HepG2 (cell line): ENCODE data around the gene STRN3. TPM values are rescaled to one million over a fixed set of nuclear protein-coding genes. Genes with fewer than 3 reads are reported as not detected.

Source experiments
- ETV5 ChIP-seq: IDR thresholded peaks from 2 replicates; pipeline ENCODE4 v1.6.1; 2018; ENCODE audit warnings: missing biosample characterization, missing genetic modification reagents, inconsistent platforms, borderline replicate concordance
- FOXA3 ChIP-seq: IDR thresholded peaks from 2 replicates; pipeline ENCODE4 v1.6.1; 2016; ENCODE audit warnings: missing genetic modification reagents, missing compliant biosample characterization
- HNF1B ChIP-seq: sonication (generic); formaldehyde crosslinking; IDR thresholded peaks from 2 replicates; pipeline ENCODE4 v1.5.1; 2020; ENCODE audit warnings: mild to moderate bottlenecking, moderate library complexity, missing genetic modification reagents
- HNF4A ChIP-seq: sonication (generic); formaldehyde crosslinking; IDR thresholded peaks from 2 replicates; pipeline ENCODE4 v1.4.0; 2020; ENCODE audit warnings: missing genetic modification reagents
- MXI1 ChIP-seq: IDR thresholded peaks from 3 replicates; pipeline ENCODE4 v1.6.1; 2012; ENCODE audit warnings: low read depth, low read length, inconsistent platforms, borderline replicate concordance
- NR2F1 ChIP-seq, 2 experiments: fragments of 450-650 bp in 1 of 2; formaldehyde crosslinking in 1 of 2; IDR thresholded peaks; 2 replicates each; pipeline versions ENCODE4 v1.5.0 to v1.6.1; 2016 to 2020; ENCODE audit warnings: mild to moderate bottlenecking in 1 of 2, missing compliant biosample characterization in 1 of 2, missing genetic modification reagents in 1 of 2, moderate library complexity in 1 of 2
- SMAD1 ChIP-seq: sonication (generic); formaldehyde crosslinking; IDR thresholded peaks from 2 replicates; pipeline ENCODE4 v1.4.0; 2020; ENCODE audit warnings: missing genetic modification reagents, low read depth, mild to moderate bottlenecking, borderline replicate concordance
- XRCC5 ChIP-seq: fragments of 200-400 bp; formaldehyde crosslinking; optimal IDR thresholded peaks from 2 replicates; pipeline ENCODE3; 2017; ENCODE audit warnings: mild to moderate bottlenecking, low read length
- ZNF230 ChIP-seq: sonication (generic); formaldehyde crosslinking; IDR thresholded peaks from 2 replicates; pipeline ENCODE4 v1.4.0; 2020; ENCODE audit warnings: mild to moderate bottlenecking, missing genetic modification reagents
- ZNF264 ChIP-seq: sonication (generic); formaldehyde crosslinking; IDR thresholded peaks from 2 replicates; pipeline ENCODE4 v1.4.0; 2020; ENCODE audit warnings: missing genetic modification reagents
- ZNF274 ChIP-seq: sonication (generic); formaldehyde crosslinking; IDR thresholded peaks from 2 replicates; pipeline ENCODE4 v1.5.1; 2020; ENCODE audit warnings: mild to moderate bottlenecking, missing genetic modification reagents
- ZNF605 ChIP-seq: sonication (generic); formaldehyde crosslinking; IDR thresholded peaks from 2 replicates; pipeline ENCODE4 v1.8.0; 2022; ENCODE audit warnings: mild to moderate bottlenecking, missing genetic modification reagents
- polyA plus RNA-seq, 8 experiments: library from polyadenylated mRNA; depleted of rRNA in 3 of 8; stranded (reverse) in 7 of 8; unstranded in 1 of 8; fragments of >200 nt; fragmentation: Illumina TruSeq in 4 of 8; extraction: Trizol in 4 of 8; gene quantifications; 2 replicates each; pipeline versions ENCODE4 v1.2.1 to v1.2.3, GENCODE V29; 2011 to 2016; ENCODE audit warnings: low read depth in 4 of 8, missing spikeins in 1 of 8, mixed read lengths in 1 of 8; ENCODE audit not compliant: insufficient read depth in 1 of 8
- total RNA-seq, 5 experiments: library from RNA; depleted of rRNA; stranded (reverse); fragments of >200 nt; fragmentation: Illumina TruSeq; extraction: Trizol; gene quantifications; 2 replicates each; pipeline ENCODE4 v1.2.3, GENCODE V29; 2016; ENCODE audit warnings: low read depth in 1 of 5
- TF ChIP-seq, protein P1 (sequence below): sonication (generic); formaldehyde crosslinking; IDR thresholded peaks from 2 replicates; pipeline ENCODE4 v1.5.0; 2020; ENCODE audit warnings: mild to moderate bottlenecking, missing genetic modification reagents, borderline replicate concordance
- TF ChIP-seq, protein P2 (sequence below): sonication (generic); formaldehyde crosslinking; IDR thresholded peaks from 2 replicates; pipeline ENCODE4; 2020; ENCODE audit warnings: missing genetic modification reagents, mild to moderate bottlenecking, borderline replicate concordance
- TF ChIP-seq, protein P3 (sequence below): sonication (generic); formaldehyde crosslinking; IDR thresholded peaks from 2 replicates; pipeline ENCODE4 v1.5.0; 2020; ENCODE audit warnings: missing genetic modification reagents, mild to moderate bottlenecking, borderline replicate concordance

The STRN3 gene
- total and polyA plus RNA-seq, 2 of the 13 experiments (the other 11 are each of a cell fraction or from before 2014, with no cell fraction given): 49.4 to 123 TPM

DNA sequence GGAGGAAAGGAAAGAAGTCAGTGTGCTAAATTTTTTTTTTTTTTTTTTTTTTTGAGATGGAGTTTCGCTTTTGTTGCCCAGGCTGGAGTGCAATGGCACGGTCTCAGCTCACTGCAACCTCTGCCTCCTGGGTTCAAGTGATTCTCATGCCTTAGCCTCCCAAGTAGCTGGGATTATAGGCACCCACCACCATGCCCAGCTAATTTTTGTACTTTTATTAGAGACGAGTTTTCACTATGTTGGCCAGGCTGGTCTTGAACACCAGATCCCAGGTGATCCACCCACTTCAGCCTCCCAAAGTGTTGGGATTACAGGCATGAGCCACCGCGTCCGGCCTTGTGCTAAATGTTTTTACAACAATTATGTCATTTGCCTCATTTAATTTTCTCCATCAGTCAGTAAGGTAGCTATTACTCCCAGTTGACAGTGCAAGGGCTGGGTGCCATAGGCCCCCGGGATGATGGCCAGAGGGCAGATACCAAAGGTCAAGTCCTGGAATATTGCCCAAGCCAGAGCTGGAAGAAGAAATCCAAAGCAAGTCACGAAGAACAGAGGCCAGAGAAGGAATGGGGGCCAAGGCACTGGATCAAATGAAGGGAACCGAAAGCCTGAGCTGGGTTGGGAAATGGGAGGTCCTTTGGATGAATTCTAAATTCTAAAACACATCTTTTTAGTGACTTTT, 26.9 kb upstream of the STRN3 start (continued):
- TF ChIP-seq ZNF264 (CRISPR knock-in tag) (0 out of 2 replicates have a peak, but pooled peaks have one; percentile 32), ZNF230 (CRISPR knock-in tag) (peak; percentile 23; the same call in 1 of the 2 replicates), SMAD1 (CRISPR knock-in tag) (peak; percentile 95; the same call in 1 of the 2 replicates), ZNF605 (CRISPR knock-in tag) (peak; percentile 66; the same call in 1 of the 2 replicates), HNF1B (0 out of 2 replicates have a peak, but pooled peaks have one; percentile 55), ZNF274 (CRISPR knock-in tag) (peak; percentile 29; the same call in 1 of the 2 replicates), ETV5 (CRISPR knock-in tag) (0 out of 2 replicates have a peak, but pooled peaks have one; percentile 21), HNF4A (CRISPR knock-in tag) (peak; percentile 94), MXI1 (0 out of 3 replicates have a peak, but pooled peaks have one; percentile 14), XRCC5 (peak; percentile 36), FOXA3 (CRISPR knock-in tag) (0 out of 2 replicates have a peak, but pooled peaks have one; percentile 21), NR2F1 (CRISPR knock-in tag; IDR thresholded peaks at IDR 0.05) (peak; percentile 61 to 79; a peak in 2 of 4 replicates)
- TF ChIP-seq, protein P1, sequence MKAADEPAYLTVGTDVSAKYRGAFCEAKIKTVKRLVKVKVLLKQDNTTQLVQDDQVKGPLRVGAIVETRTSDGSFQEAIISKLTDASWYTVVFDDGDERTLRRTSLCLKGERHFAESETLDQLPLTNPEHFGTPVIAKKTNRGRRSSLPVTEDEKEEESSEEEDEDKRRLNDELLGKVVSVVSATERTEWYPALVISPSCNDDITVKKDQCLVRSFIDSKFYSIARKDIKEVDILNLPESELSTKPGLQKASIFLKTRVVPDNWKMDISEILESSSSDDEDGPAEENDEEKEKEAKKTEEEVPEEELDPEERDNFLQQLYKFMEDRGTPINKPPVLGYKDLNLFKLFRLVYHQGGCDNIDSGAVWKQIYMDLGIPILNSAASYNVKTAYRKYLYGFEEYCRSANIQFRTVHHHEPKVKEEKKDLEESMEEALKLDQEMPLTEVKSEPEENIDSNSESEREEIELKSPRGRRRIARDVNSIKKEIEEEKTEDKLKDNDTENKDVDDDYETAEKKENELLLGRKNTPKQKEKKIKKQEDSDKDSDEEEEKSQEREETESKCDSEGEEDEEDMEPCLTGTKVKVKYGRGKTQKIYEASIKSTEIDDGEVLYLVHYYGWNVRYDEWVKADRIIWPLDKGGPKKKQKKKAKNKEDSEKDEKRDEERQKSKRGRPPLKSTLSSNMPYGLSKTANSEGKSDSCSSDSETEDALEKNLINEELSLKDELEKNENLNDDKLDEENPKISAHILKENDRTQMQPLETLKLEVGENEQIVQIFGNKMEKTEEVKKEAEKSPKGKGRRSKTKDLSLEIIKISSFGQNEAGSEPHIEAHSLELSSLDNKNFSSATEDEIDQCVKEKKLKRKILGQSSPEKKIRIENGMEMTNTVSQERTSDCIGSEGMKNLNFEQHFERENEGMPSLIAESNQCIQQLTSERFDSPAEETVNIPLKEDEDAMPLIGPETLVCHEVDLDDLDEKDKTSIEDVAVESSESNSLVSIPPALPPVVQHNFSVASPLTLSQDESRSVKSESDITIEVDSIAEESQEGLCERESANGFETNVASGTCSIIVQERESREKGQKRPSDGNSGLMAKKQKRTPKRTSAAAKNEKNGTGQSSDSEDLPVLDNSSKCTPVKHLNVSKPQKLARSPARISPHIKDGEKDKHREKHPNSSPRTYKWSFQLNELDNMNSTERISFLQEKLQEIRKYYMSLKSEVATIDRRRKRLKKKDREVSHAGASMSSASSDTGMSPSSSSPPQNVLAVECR (CRISPR knock-in tag): peak; percentile 40; the same call in 1 of the 2 replicates
- TF ChIP-seq, protein P2, sequence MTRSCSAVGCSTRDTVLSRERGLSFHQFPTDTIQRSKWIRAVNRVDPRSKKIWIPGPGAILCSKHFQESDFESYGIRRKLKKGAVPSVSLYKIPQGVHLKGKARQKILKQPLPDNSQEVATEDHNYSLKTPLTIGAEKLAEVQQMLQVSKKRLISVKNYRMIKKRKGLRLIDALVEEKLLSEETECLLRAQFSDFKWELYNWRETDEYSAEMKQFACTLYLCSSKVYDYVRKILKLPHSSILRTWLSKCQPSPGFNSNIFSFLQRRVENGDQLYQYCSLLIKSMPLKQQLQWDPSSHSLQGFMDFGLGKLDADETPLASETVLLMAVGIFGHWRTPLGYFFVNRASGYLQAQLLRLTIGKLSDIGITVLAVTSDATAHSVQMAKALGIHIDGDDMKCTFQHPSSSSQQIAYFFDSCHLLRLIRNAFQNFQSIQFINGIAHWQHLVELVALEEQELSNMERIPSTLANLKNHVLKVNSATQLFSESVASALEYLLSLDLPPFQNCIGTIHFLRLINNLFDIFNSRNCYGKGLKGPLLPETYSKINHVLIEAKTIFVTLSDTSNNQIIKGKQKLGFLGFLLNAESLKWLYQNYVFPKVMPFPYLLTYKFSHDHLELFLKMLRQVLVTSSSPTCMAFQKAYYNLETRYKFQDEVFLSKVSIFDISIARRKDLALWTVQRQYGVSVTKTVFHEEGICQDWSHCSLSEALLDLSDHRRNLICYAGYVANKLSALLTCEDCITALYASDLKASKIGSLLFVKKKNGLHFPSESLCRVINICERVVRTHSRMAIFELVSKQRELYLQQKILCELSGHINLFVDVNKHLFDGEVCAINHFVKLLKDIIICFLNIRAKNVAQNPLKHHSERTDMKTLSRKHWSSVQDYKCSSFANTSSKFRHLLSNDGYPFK: peak; percentile 43; the same call in 1 of the 2 replicates
- TF ChIP-seq, protein P3, sequence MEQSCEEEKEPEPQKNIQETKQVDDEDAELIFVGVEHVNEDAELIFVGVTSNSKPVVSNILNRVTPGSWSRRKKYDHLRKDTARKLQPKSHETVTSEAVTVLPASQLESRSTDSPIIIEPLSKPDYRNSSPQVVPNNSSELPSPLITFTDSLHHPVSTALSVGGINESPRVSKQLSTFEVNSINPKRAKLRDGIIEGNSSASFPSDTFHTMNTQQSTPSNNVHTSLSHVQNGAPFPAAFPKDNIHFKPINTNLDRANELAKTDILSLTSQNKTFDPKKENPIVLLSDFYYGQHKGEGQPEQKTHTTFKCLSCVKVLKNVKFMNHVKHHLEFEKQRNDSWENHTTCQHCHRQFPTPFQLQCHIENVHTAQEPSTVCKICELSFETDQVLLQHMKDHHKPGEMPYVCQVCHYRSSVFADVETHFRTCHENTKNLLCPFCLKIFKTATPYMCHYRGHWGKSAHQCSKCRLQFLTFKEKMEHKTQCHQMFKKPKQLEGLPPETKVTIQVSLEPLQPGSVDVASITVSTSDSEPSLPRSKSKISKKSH (CRISPR knock-in tag): 0 out of 2 replicates have a peak, but pooled peaks have one; percentile 29
